K562 (cell line): ENCODE data around the gene LZTS3. TPM values are rescaled to one million over a fixed set of nuclear protein-coding genes. Genes with fewer than 3 reads are reported as not detected.

ENCODE experiments used
- ARID2 ChIP-seq: fragments of 450-650 bp; IDR thresholded peaks from 2 replicates; pipeline ENCODE4 v1.6.1; 2017; ENCODE audit warnings: antibody characterized with exemption, mild to moderate bottlenecking
- CTCF ChIP-seq, 3 experiments: IDR thresholded peaks in 2 of 3; conservative IDR thresholded peaks in 1 of 3; 2 replicates each; pipeline ENCODE4 v1.5.1; 2011 to 2012; ENCODE audit warnings: low read length in 3 of 3, mild to moderate bottlenecking in 3 of 3, control low read depth in 2 of 3, improper control_type of control experiment in 1 of 3, inconsistent platforms in 1 of 3, low read depth in 1 of 3, mixed read lengths in 1 of 3, moderate library complexity in 1 of 3; ENCODE audit not compliant: insufficient read depth in 2 of 3
- DLX4 ChIP-seq: fragments of 250-450 bp; sonication (Bioruptor Pico); IDR thresholded peaks from 2 replicates; pipeline ENCODE4 v1.6.1; 2021; ENCODE audit warnings: mild to moderate bottlenecking
- FOSL1 ChIP-seq: fragments of 200-800 bp; sonication (Bioruptor generic); conservative IDR thresholded peaks from 2 replicates; pipeline ENCODE4 v1.6.1; 2016; ENCODE audit warnings: missing genetic modification characterization, missing compliant biosample characterization
- FOXA3 ChIP-seq, 2 experiments: fragments of 450-650 bp in 1 of 2; sonication (generic) in 1 of 2; formaldehyde crosslinking; IDR thresholded peaks in 1 of 2; conservative IDR thresholded peaks in 1 of 2; 2 replicates each; pipeline versions ENCODE4 v1.4.0 to v1.8.0; 2020 to 2022; ENCODE audit warnings: mild to moderate bottlenecking in 2 of 2, missing genetic modification reagents in 1 of 2
- MAZ ChIP-seq, 2 experiments: fragments of 450-650 bp in 1 of 2; sonication (generic) in 1 of 2; formaldehyde crosslinking; IDR thresholded peaks in 1 of 2; conservative IDR thresholded peaks in 1 of 2; 2 replicates each; pipeline versions ENCODE4 v1.4.0 to v1.5.0; 2020; ENCODE audit warnings: mild to moderate bottlenecking in 1 of 2, missing genetic modification reagents in 1 of 2
- MLX ChIP-seq, 2 experiments: fragments of 450-650 bp in 1 of 2; sonication (generic) in 1 of 2; formaldehyde crosslinking; conservative IDR thresholded peaks; 2 replicates each; pipeline versions ENCODE4 v1.4.0 to v1.8.1; 2020 to 2022; ENCODE audit warnings: mild to moderate bottlenecking in 1 of 2, missing genetic modification reagents in 1 of 2
- MTA1 ChIP-seq: fragments of 450-650 bp; IDR thresholded peaks from 2 replicates; pipeline ENCODE4 v1.6.1; 2017; ENCODE audit warnings: borderline replicate concordance
- MYBL2 ChIP-seq, 2 experiments: fragments of 450-650 bp in 1 of 2; sonication (generic) in 1 of 2; formaldehyde crosslinking in 1 of 2; IDR thresholded peaks; 2 replicates each; pipeline versions ENCODE4 v1.6.1 to v1.8.1; 2017 to 2022; ENCODE audit warnings: borderline replicate concordance in 1 of 2, inconsistent platforms in 1 of 2, low read depth in 1 of 2, mild to moderate bottlenecking in 1 of 2, missing genetic modification reagents in 1 of 2, moderate library complexity in 1 of 2
- NEUROD1 ChIP-seq: fragments of 150-350 bp; IDR thresholded peaks from 2 replicates; pipeline ENCODE4 v1.6.1; 2014; ENCODE audit warnings: borderline replicate concordance, low read length, low read depth; ENCODE audit not compliant: partially characterized antibody
- PHTF2 ChIP-seq: fragments of 250-450 bp; sonication (Bioruptor Pico); IDR thresholded peaks from 2 replicates; pipeline ENCODE4 v1.5.0; 2021; ENCODE audit warnings: mild to moderate bottlenecking
- PRDM10 ChIP-seq: fragments of 450-650 bp; IDR thresholded peaks from 2 replicates; pipeline ENCODE4 v1.6.1; 2018; ENCODE audit not compliant: partially characterized antibody
- SRSF1 ChIP-seq: fragments of 200-400 bp; formaldehyde crosslinking; IDR thresholded peaks from 2 replicates; pipeline ENCODE4 v1.6.1; 2017; ENCODE audit warnings: mild to moderate bottlenecking, low read depth, low read length, moderate library complexity
- SUPT5H ChIP-seq: fragments of 450-650 bp; IDR thresholded peaks from 2 replicates; pipeline ENCODE4 v1.6.1; 2016
- ZNF280B ChIP-seq: fragments of 250-450 bp; sonication (Bioruptor Pico); IDR thresholded peaks from 2 replicates; pipeline ENCODE4 v1.5.1; 2021; ENCODE audit warnings: mild to moderate bottlenecking
- ZNF551 ChIP-seq: fragments of 250-450 bp; sonication (Bioruptor Pico); IDR thresholded peaks from 2 replicates; pipeline ENCODE4 v1.5.0; 2021; ENCODE audit warnings: mild to moderate bottlenecking, moderate library complexity
- ZNF76 ChIP-seq: fragments of 250-450 bp; sonication (Bioruptor Pico); IDR thresholded peaks from 2 replicates; pipeline ENCODE4 v1.4.0; 2020; ENCODE audit warnings: mild to moderate bottlenecking, moderate library complexity, borderline replicate concordance
- polyA plus RNA-seq, 8 experiments: library from polyadenylated mRNA; depleted of rRNA in 4 of 8; stranded (reverse) in 5 of 8; unstranded in 3 of 8; fragments of >200 nt; fragmentation: Nextera tagmentation in 2 of 8; fragmentation: Illumina TruSeq in 1 of 8; extraction: Ambion mirVana in 2 of 8; extraction: Trizol in 1 of 8; gene quantifications; 2 replicates each; pipeline versions ENCODE4 v1.2.1 to v1.2.3, GENCODE V29; 2011 to 2014; ENCODE audit warnings: inconsistent platforms in 1 of 8, missing spikeins in 1 of 8
- total RNA-seq, 7 experiments: library from RNA; depleted of rRNA in 6 of 7; stranded (reverse); fragments of >200 nt in 6 of 7; fragmentation: Illumina TruSeq in 2 of 7; extraction: Trizol in 2 of 7; gene quantifications; 2 replicates each; pipeline versions ENCODE4 v1.2.1 to v1.2.3, GENCODE V29; 2011 to 2021; ENCODE audit warnings: low replicate concordance in 1 of 7

LZTS3 gene
- total and polyA plus RNA-seq, 9 of the 15 experiments (the other 6 are each of a cell fraction or from before 2014, with no cell fraction given), result 0.07 to 2.9 (median 2.0) TPM

GRCh38 chr20:3173610-3174441 lies 477 bp upstream of the LZTS3 start (continued):
- TF ChIP-seq MLX (CRISPR knock-in tag; conservative IDR thresholded peaks at IDR 0.05) (no peak), FOSL1 (no peak), ZNF551 (no peak), DLX4 (CRISPR knock-in tag) (no peak), NEUROD1 (peak; percentile 32), ZNF76 (CRISPR knock-in tag) (no peak), MTA1 (peak; percentile 14; the same call in 1 of the 2 replicates), MYBL2 (IDR thresholded peaks at IDR 0.05; ENCODE audit: low read depth) (no peak), MYBL2 (CRISPR knock-in tag; IDR thresholded peaks at IDR 0.05; ENCODE audit: borderline replicate concordance) (no peak), SUPT5H (peak; percentile 46; the same call in 1 of the 2 replicates), PRDM10 (peak; percentile 62), PHTF2 (CRISPR knock-in tag) (no peak), FOXA3 (CRISPR knock-in tag; conservative IDR thresholded peaks at IDR 0.05 in 1 of 2, IDR thresholded peaks at IDR 0.05 in 1 of 2) (peak in 1 of 2 experiments; percentile 59; a peak in 1 of 4 replicates), CTCF (IDR thresholded peaks at IDR 0.05 in 2 of 3, conservative IDR thresholded peaks at IDR 0.05 in 1 of 3; ENCODE audit: insufficient read depth in 2 of 3, low read depth in 1 of 3, low read length in 3 of 3) (peak in 1 of 3 experiments; percentile 23; a peak in 1 of 6 replicates), MAZ (CRISPR knock-in tag; conservative IDR thresholded peaks at IDR 0.05 in 1 of 2, IDR thresholded peaks at IDR 0.05 in 1 of 2) (no peak; a peak in 2 of 4 replicates), ZNF280B (CRISPR knock-in tag) (no peak), SRSF1 (0 out of 2 replicates have a peak, but pooled peaks have one; percentile 39), ARID2 (no peak)
